Vagina (tissue), 2 donors: ENCODE data around the gene TOP3A.

Experiments
- CTCF ChIP-seq, 3 experiments: fragments of 450-650 bp in 2 of 3; fragments of 200-600 bp in 1 of 3; sonication (generic) in 1 of 3; IDR thresholded peaks; one replicate each; pipeline ENCODE4 v1.5.1; 2017 to 2019; ENCODE audit warnings: antibody characterized with exemption in 3 of 3, mild to moderate bottlenecking in 2 of 3, moderate library complexity in 2 of 3
- POLR2A ChIP-seq, 2 donors: fragments of 450-650 bp; IDR thresholded peaks; one replicate each; pipeline ENCODE4 v1.6.1; 2017; ENCODE audit warnings: antibody characterized with exemption in 2 of 2, mild to moderate bottlenecking in 2 of 2, moderate library complexity in 2 of 2

- TF ChIP-seq POLR2A (IDR thresholded peaks at IDR 0.05) (no peak), CTCF (IDR thresholded peaks at IDR 0.05) (no peak)
Observed at GRCh38 chr17:18331879-18332278, 17.1 kb upstream of the TOP3A start.
